HG03025 (cell line): ENCODE measurements around the gene GAB4.
"Not testable (repeated sequence)": the region's sequence is repeated elsewhere in the genome, so short reads cannot be mapped to it uniquely, and the experiment has no call there.

Experiments
- ATAC-seq: cut with Tn5 transposase; IDR thresholded peaks from one replicate; pipeline ENCODE4 v1.9.1; 2021; ENCODE audit warnings: mild to moderate bottlenecking, moderate library complexity; ENCODE audit not compliant: unreplicated experiment, low FRiP score

The GAB4 gene

GRCh38 chr22:16960220-16960883 lies 47.7 kb downstream of the GAB4 start:
- ATAC-seq, result no peak

- no peak for ATAC-seq
Measured at GRCh38 chr22:16959345-16959930, 48.6 kb downstream of the GAB4 start.

- ATAC-seq, result no peak
Measured at GRCh38 chr22:16958475-16958874, 49.5 kb downstream of the GAB4 start.

GRCh38 chr22:16957781-16958180 lies 50.2 kb downstream of the GAB4 start:
- ATAC-seq, result no peak

GRCh38 chr22:16956290-16956689 lies 51.7 kb downstream of the GAB4 start:
- ATAC-seq, result no peak

GRCh38 chr22:16955678-16956210 lies 52.3 kb downstream of the GAB4 start:
- ATAC-seq, result no peak

- no peak for ATAC-seq
Measured at GRCh38 chr22:16955081-16955480, 52.9 kb downstream of the GAB4 start.

- ATAC-seq, result no peak
Measured at GRCh38 chr22:16954060-16954403, 54.0 kb downstream of the GAB4 start.

- ATAC-seq, result no peak
Measured at GRCh38 chr22:16953206-16954059, 54.6 kb downstream of the GAB4 start.

GRCh38 chr22:16949561-16949960 lies 58.5 kb downstream of the GAB4 start:
- no peak for ATAC-seq

GRCh38 chr22:16937811-16938210 lies 70.2 kb downstream of the GAB4 start:
- ATAC-seq, result no peak

- ATAC-seq, result not testable (repeated sequence)
Measured at GRCh38 chr22:16937209-16937608, 70.8 kb downstream of the GAB4 start.

GRCh38 chr22:16936625-16937024 lies 71.4 kb downstream of the GAB4 start:
- no peak for ATAC-seq

GRCh38 chr22:16935209-16935608 lies 72.8 kb downstream of the GAB4 start:
- no peak for ATAC-seq

- no peak for ATAC-seq
Measured at GRCh38 chr22:16933291-16934282, 74.4 kb downstream of the GAB4 start.

GRCh38 chr22:16932577-16932976 lies 75.4 kb downstream of the GAB4 start:
- no peak for ATAC-seq

- no peak for ATAC-seq
Measured at GRCh38 chr22:16925407-16925966, 82.5 kb downstream of the GAB4 start.

GRCh38 chr22:16922706-16923105 lies 85.3 kb downstream of the GAB4 start:
- ATAC-seq, result no peak

- no peak for ATAC-seq
Measured at GRCh38 chr22:16922076-16922475, 85.9 kb downstream of the GAB4 start.
